Measurements from ENCODE around the gene KIAA0232.

DNA sequence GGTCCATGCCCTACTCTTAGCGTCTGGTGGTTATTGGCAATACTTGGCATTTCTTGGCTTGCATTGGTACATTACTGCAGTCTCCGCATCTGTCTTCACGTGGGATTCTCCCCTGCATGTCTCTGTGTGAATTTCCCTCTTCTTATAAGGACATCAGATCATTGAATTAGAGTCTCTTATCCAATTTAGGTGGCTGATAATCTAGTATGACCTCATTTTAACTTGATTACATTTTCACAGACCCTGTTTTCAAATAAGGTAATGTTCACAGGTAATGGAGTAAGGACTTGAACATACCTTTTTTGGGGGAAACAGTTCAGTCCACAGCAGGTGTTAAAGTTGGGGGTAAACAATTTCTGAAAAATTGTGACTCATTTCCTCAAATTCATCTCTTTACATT is 16.6 kb downstream of the KIAA0232 start:
- no peak for TF ChIP-seq POLR2AphosphoS5 (IDR thresholded peaks at IDR 0.05; ENCODE audit: borderline replicate concordance, low read depth, low read length)
- TF ChIP-seq EZH2 (IDR thresholded peaks at IDR 0.05), result no peak
